HepG2 (cell line): ENCODE data around the gene LRRN4. TPM values are rescaled to one million over a fixed set of nuclear protein-coding genes. Genes with fewer than 3 reads are reported as not detected.

Experiments
- ATAC-seq: fragments of 200-7000 bp; cut with Tn5 transposase; 3 replicates; pipeline ENCODE4 v1.9.1; 2020; ENCODE audit warnings: mild to moderate bottlenecking, moderate library complexity
- BruUV-seq: library from RNA; stranded (reverse); fragments of 400-500 nt; replicated peaks from 2 replicates; lab custom pipeline; 2021; lab: Mats Ljungman, UMichigan
- CTCF ChIA-PET: fragments of 300-600 bp; formaldehyde crosslinking; extraction: SDS; loops from one replicate; lab custom pipeline; 2021; ENCODE audit warnings: low total read pairs, inconsistent platforms, low intra/inter-chr PET ratio; lab: Yijun Ruan, JAX
- POLR2A ChIA-PET: fragments of 350-600 bp; sonication (Branson Sonifier 250); formaldehyde crosslinking; loops from one replicate; lab custom pipeline; 2020; ENCODE audit warnings: antibody characterized with exemption, inconsistent platforms; lab: Yijun Ruan, JAX
- DNase-seq: peaks from one replicate; pipeline ENCODE4 v3.0.0-alpha.2; 2015; ENCODE audit warnings: low spot score
- FAIRE-seq: peaks from 3 replicates; lab custom pipeline; 2011; peaks lifted over from hg19 to GRCh38; lab: Jason Lieb, UNC
- H2AFZ ChIP-seq: one replicate; pipeline ENCODE4 v1.6.1; 2011; ENCODE audit warnings: low read length, inconsistent platforms
- H3K27ac ChIP-seq: fragments of 300-600 bp; 3 replicates; pipeline ENCODE4 v1.8.0; 2011; ENCODE audit warnings: mixed run types, mild to moderate bottlenecking, mixed read lengths, low read length, inconsistent platforms; ENCODE audit not compliant: insufficient read depth; ENCODE audit errors: extremely low read length
- H3K27me3 ChIP-seq, 2 experiments: fragments of 200-600 bp in 1 of 2; 2 replicates in 1 of 2; 3 replicates in 1 of 2; pipeline versions ENCODE4 v1.6.0 to v1.8.0; 2011; ENCODE audit warnings: low read length in 2 of 2, mild to moderate bottlenecking in 2 of 2, moderate library complexity in 2 of 2, inconsistent platforms in 1 of 2; ENCODE audit not compliant: insufficient read depth in 2 of 2, control insufficient read depth in 1 of 2
- H3K36me3 ChIP-seq, 2 experiments: fragments of 200-600 bp in 1 of 2; replicated peaks in 1 of 2; 2 replicates in 1 of 2; 3 replicates in 1 of 2; pipeline versions ENCODE4 v1.5.1 to v1.8.0; 2011; ENCODE audit warnings: low read length in 2 of 2, inconsistent platforms in 1 of 2; ENCODE audit not compliant: insufficient read depth in 2 of 2, control insufficient read depth in 1 of 2
- H3K4me1 ChIP-seq: 2 replicates; pipeline ENCODE4 v1.5.1; 2012; ENCODE audit warnings: low read length, inconsistent platforms; ENCODE audit not compliant: insufficient read depth
- H3K4me2 ChIP-seq: 2 replicates; pipeline ENCODE4 v1.6.0; 2011; ENCODE audit warnings: low read depth, low read length, inconsistent platforms
- H3K4me3 ChIP-seq, 3 experiments: fragments of 200-600 bp in 1 of 3; sonication (generic), shearing (Covaris generic) in 1 of 3; replicated peaks in 1 of 3; 2 replicates each; pipeline ENCODE4 v1.5.1; 2011 to 2016; ENCODE audit warnings: low read length in 3 of 3, inconsistent platforms in 2 of 3, low read depth in 2 of 3, mild to moderate bottlenecking in 2 of 3, control low read depth in 1 of 3, mixed read lengths in 1 of 3; ENCODE audit not compliant: insufficient read depth in 1 of 3
- H3K79me2 ChIP-seq: one replicate; pipeline ENCODE4 v1.6.1; 2011; ENCODE audit warnings: low read length, inconsistent platforms; ENCODE audit not compliant: insufficient read depth
- H3K9ac ChIP-seq: 2 replicates; pipeline ENCODE4 v1.6.0; 2011; ENCODE audit warnings: mild to moderate bottlenecking, low read depth, low read length, inconsistent platforms; ENCODE audit not compliant: insufficient read depth
- H3K9me3 ChIP-seq: 2 replicates; pipeline ENCODE4 v1.5.1; 2012; ENCODE audit warnings: mild to moderate bottlenecking, low read length
- H4K20me1 ChIP-seq: 2 replicates; pipeline ENCODE4 v1.6.0; 2011; ENCODE audit warnings: inconsistent platforms, mild to moderate bottlenecking, low read length, moderate library complexity; ENCODE audit not compliant: insufficient read depth
- CBX5 ChIP-seq: sonication (generic); formaldehyde crosslinking; IDR thresholded peaks from 2 replicates; pipeline ENCODE4 v1.4.0; 2020; ENCODE audit warnings: missing genetic modification reagents, borderline replicate concordance
- DR1 ChIP-seq: sonication (generic); formaldehyde crosslinking; IDR thresholded peaks from 2 replicates; pipeline ENCODE4 v1.8.0; 2021; ENCODE audit warnings: mild to moderate bottlenecking, missing genetic modification reagents, inconsistent platforms
- EHMT2 ChIP-seq: fragments of 200-600 bp; sonication (generic); IDR thresholded peaks from 2 replicates; pipeline ENCODE4 v1.7.0; 2017; ENCODE audit warnings: antibody characterized with exemption, low read depth, low read length, borderline replicate concordance
- RFXAP ChIP-seq: sonication (generic); formaldehyde crosslinking; IDR thresholded peaks from 2 replicates; pipeline ENCODE4 v1.4.0; 2020; ENCODE audit warnings: missing genetic modification reagents, borderline replicate concordance
- SATB2 ChIP-seq: sonication (generic); formaldehyde crosslinking; IDR thresholded peaks from 2 replicates; pipeline ENCODE4 v1.5.0; 2020; ENCODE audit warnings: missing genetic modification reagents
- TBP ChIP-seq: sonication (generic); formaldehyde crosslinking; IDR thresholded peaks from 2 replicates; pipeline ENCODE4 v1.5.0; 2020; ENCODE audit warnings: missing genetic modification reagents
- ZFY ChIP-seq: sonication (generic); formaldehyde crosslinking; IDR thresholded peaks from 2 replicates; pipeline ENCODE4 v1.4.0; 2020; ENCODE audit warnings: missing genetic modification reagents
- ZNF235 ChIP-seq: sonication (generic); formaldehyde crosslinking; IDR thresholded peaks from 2 replicates; pipeline ENCODE4 v1.8.1; 2023; ENCODE audit warnings: mild to moderate bottlenecking, missing genetic modification reagents, borderline replicate concordance
- ZNF720 ChIP-seq: sonication (generic); formaldehyde crosslinking; IDR thresholded peaks from 2 replicates; pipeline ENCODE4 v1.4.0; 2020; ENCODE audit warnings: missing genetic modification reagents
- ZNF775 ChIP-seq: sonication (generic); formaldehyde crosslinking; IDR thresholded peaks from 2 replicates; pipeline ENCODE4 v1.4.0; 2020; ENCODE audit warnings: missing genetic modification reagents, mild to moderate bottlenecking, moderate library complexity, borderline replicate concordance
- WGBS: methylation state at CpG from one replicate; pipeline ENCODE4 v1.1.6; 2017; ENCODE audit warnings: low lambda C conversion rate; 5-methylcytosine and 5-hydroxymethylcytosine counted together
- in situ Hi-C: cut with HindIII; loops from 2 replicates; pipeline ENCODE4 v1.10.0; 2017; ENCODE audit warnings: low pct_unique_long_range_greater_than_20kb; ENCODE audit not compliant: extremely low pct_ligation_motif_present
- intact Hi-C: fragments of 100-400 bp; cut with micrococcal nuclease; formaldehyde crosslinking; loops from one replicate; pipeline ENCODE4 v1.10.0; 2022; ENCODE audit not compliant: unreplicated experiment
- polyA plus RNA-seq, 8 experiments: library from polyadenylated mRNA; depleted of rRNA in 3 of 8; stranded (reverse) in 7 of 8; unstranded in 1 of 8; fragments of >200 nt; fragmentation: Illumina TruSeq in 4 of 8; extraction: Trizol in 4 of 8; gene quantifications; 2 replicates each; pipeline versions ENCODE4 v1.2.1 to v1.2.3, GENCODE V29; 2011 to 2016; ENCODE audit warnings: low read depth in 4 of 8, missing spikeins in 1 of 8, mixed read lengths in 1 of 8; ENCODE audit not compliant: insufficient read depth in 1 of 8
- total RNA-seq, 5 experiments: library from RNA; depleted of rRNA; stranded (reverse); fragments of >200 nt; fragmentation: Illumina TruSeq; extraction: Trizol; gene quantifications; 2 replicates each; pipeline ENCODE4 v1.2.3, GENCODE V29; 2016; ENCODE audit warnings: low read depth in 1 of 5
- TF ChIP-seq, protein P1 (sequence below): sonication (generic); formaldehyde crosslinking; IDR thresholded peaks from 2 replicates; pipeline ENCODE4 v1.5.1; 2020; ENCODE audit warnings: mild to moderate bottlenecking, missing genetic modification reagents, borderline replicate concordance
- TF ChIP-seq, protein P2 (sequence below): sonication (generic); formaldehyde crosslinking; IDR thresholded peaks from 2 replicates; pipeline ENCODE4 v1.5.0; 2020; ENCODE audit warnings: mild to moderate bottlenecking, missing genetic modification reagents
- TF ChIP-seq, protein P3 (sequence below): IDR thresholded peaks from 2 replicates; pipeline ENCODE4 v1.6.1; 2012; ENCODE audit warnings: low read length, improper control_type of control experiment

LRRN4 gene
- total and polyA plus RNA-seq, 2 of the 13 experiments (the other 11 are each of a cell fraction or from before 2014, with no cell fraction given): 0.15 to 0.20 TPM

DNA sequence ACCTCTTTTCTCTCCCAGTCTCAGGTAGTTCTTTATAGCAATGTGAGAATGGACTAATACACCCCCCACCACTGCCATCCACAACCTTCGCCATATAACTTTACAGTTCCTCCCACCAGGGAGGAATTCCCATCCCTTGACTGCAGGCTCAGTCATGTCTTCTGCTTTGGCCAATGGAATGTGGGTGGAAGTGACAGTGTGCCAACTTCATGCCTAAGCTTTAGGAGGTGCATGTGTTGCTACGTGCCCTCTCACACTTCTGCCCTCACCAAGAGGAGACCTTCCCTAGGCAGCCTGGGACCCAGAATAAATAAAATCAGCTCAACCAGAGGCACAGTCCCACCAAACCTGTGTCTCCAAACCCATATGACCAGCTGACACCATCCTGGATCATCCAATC, 33.0 kb upstream of the LRRN4 start (continued):
- TF ChIP-seq, protein P1, sequence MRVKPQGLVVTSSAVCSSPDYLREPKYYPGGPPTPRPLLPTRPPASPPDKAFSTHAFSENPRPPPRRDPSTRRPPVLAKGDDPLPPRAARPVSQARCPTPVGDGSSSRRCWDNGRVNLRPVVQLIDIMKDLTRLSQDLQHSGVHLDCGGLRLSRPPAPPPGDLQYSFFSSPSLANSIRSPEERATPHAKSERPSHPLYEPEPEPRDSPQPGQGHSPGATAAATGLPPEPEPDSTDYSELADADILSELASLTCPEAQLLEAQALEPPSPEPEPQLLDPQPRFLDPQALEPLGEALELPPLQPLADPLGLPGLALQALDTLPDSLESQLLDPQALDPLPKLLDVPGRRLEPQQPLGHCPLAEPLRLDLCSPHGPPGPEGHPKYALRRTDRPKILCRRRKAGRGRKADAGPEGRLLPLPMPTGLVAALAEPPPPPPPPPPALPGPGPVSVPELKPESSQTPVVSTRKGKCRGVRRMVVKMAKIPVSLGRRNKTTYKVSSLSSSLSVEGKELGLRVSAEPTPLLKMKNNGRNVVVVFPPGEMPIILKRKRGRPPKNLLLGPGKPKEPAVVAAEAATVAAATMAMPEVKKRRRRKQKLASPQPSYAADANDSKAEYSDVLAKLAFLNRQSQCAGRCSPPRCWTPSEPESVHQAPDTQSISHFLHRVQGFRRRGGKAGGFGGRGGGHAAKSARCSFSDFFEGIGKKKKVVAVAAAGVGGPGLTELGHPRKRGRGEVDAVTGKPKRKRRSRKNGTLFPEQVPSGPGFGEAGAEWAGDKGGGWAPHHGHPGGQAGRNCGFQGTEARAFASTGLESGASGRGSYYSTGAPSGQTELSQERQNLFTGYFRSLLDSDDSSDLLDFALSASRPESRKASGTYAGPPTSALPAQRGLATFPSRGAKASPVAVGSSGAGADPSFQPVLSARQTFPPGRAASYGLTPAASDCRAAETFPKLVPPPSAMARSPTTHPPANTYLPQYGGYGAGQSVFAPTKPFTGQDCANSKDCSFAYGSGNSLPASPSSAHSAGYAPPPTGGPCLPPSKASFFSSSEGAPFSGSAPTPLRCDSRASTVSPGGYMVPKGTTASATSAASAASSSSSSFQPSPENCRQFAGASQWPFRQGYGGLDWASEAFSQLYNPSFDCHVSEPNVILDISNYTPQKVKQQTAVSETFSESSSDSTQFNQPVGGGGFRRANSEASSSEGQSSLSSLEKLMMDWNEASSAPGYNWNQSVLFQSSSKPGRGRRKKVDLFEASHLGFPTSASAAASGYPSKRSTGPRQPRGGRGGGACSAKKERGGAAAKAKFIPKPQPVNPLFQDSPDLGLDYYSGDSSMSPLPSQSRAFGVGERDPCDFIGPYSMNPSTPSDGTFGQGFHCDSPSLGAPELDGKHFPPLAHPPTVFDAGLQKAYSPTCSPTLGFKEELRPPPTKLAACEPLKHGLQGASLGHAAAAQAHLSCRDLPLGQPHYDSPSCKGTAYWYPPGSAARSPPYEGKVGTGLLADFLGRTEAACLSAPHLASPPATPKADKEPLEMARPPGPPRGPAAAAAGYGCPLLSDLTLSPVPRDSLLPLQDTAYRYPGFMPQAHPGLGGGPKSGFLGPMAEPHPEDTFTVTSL (CRISPR knock-in tag): no peak
- no peak for TF ChIP-seq TBP
- TF ChIP-seq, protein P2, sequence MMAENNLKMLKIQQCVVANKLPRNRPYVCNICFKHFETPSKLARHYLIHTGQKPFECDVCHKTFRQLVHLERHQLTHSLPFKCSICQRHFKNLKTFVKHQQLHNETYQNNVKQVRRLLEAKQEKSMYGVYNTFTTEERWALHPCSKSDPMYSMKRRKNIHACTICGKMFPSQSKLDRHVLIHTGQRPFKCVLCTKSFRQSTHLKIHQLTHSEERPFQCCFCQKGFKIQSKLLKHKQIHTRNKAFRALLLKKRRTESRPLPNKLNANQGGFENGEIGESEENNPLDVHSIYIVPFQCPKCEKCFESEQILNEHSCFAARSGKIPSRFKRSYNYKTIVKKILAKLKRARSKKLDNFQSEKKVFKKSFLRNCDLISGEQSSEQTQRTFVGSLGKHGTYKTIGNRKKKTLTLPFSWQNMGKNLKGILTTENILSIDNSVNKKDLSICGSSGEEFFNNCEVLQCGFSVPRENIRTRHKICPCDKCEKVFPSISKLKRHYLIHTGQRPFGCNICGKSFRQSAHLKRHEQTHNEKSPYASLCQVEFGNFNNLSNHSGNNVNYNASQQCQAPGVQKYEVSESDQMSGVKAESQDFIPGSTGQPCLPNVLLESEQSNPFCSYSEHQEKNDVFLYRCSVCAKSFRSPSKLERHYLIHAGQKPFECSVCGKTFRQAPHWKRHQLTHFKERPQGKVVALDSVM (CRISPR knock-in tag): no peak

DNA sequence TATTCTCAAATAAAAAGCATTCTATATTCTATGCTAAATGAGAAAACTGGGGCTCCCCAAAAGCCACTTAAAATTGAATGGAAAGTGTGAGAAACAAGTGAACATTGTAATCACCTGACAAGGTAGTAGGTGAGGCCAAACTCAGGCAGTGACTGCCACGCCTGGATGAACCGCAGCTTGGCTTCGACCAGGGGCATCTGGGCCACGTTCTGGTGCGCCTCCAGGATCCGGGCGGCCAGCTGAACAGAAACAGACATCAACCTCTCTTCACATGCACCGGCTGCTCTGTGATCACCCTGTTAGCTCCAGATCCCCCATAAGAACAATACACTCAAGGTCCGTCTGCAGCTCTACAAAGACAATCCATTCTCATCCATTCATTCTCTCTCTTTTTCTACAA, 30.1 kb upstream of the LRRN4 start:
- no peak for TF ChIP-seq ZNF235
- TF ChIP-seq SATB2 (CRISPR knock-in tag): no peak
- TF ChIP-seq ZFY (CRISPR knock-in tag): no peak
- TF ChIP-seq CBX5: no peak
- TF ChIP-seq DR1 (CRISPR knock-in tag): no peak
- TF ChIP-seq ZNF775 (CRISPR knock-in tag): no peak
- TF ChIP-seq RFXAP (CRISPR knock-in tag): no peak
- TF ChIP-seq ZNF720 (CRISPR knock-in tag): no peak
- TF ChIP-seq, protein P3, sequence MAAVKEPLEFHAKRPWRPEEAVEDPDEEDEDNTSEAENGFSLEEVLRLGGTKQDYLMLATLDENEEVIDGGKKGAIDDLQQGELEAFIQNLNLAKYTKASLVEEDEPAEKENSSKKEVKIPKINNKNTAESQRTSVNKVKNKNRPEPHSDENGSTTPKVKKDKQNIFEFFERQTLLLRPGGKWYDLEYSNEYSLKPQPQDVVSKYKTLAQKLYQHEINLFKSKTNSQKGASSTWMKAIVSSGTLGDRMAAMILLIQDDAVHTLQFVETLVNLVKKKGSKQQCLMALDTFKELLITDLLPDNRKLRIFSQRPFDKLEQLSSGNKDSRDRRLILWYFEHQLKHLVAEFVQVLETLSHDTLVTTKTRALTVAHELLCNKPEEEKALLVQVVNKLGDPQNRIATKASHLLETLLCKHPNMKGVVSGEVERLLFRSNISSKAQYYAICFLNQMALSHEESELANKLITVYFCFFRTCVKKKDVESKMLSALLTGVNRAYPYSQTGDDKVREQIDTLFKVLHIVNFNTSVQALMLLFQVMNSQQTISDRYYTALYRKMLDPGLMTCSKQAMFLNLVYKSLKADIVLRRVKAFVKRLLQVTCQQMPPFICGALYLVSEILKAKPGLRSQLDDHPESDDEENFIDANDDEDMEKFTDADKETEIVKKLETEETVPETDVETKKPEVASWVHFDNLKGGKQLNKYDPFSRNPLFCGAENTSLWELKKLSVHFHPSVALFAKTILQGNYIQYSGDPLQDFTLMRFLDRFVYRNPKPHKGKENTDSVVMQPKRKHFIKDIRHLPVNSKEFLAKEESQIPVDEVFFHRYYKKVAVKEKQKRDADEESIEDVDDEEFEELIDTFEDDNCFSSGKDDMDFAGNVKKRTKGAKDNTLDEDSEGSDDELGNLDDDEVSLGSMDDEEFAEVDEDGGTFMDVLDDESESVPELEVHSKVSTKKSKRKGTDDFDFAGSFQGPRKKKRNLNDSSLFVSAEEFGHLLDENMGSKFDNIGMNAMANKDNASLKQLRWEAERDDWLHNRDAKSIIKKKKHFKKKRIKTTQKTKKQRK: no peak
- TF ChIP-seq EHMT2: no peak
- H3K4me3 ChIP-seq: no peak overlapping the region
- ChIA-PET POLR2A (interaction anchor here (0.6 kb wide), 1 partner anchor 64 kb away, joined by 3 read pairs; no protein-coding TSS in a partner anchor), CTCF (no interaction called here)
- 95% methylated on average over 9 of the region's 9 CpGs for WGBS
- no peak for ATAC-seq
- intact Hi-C loops (no loop called here), in situ Hi-C loops (no loop called here)
- no peak for FAIRE-seq
- no TSS peak for BruUV-seq
- no peak overlapping the region for H3K9ac ChIP-seq
- no peaks in the 10 kb centered on the region for H3K79me2 ChIP-seq
- H4K20me1 ChIP-seq: no peaks in the 10 kb centered on the region
- no peaks in the 10 kb centered on the region for H3K4me1 ChIP-seq
- no peak overlapping the region for H2AFZ ChIP-seq
- H3K36me3 ChIP-seq: peaks cover 30 to 90% of the 10 kb centered on the region in 2 experiments
- DNase-seq: no peak
- H3K27me3 ChIP-seq: no peaks in the 10 kb centered on the region
- no peaks in the 10 kb centered on the region for H3K9me3 ChIP-seq
- no peak overlapping the region for H3K27ac ChIP-seq
- H3K4me2 ChIP-seq: no peak overlapping the region
